Adrenal gland (tissue), 5 donors: ENCODE results near the gene S100A2.

ENCODE experiments used
- CTCF ChIP-seq, 6 experiments: fragments of 450-650 bp in 4 of 6; fragments of 200-600 bp in 2 of 6; sonication (generic) in 1 of 6; IDR thresholded peaks; 1 replicate in 5 of 6; 2 replicates in 1 of 6; pipeline versions ENCODE4 v1.5.1 to v1.8.0; 2016 to 2021; ENCODE audit warnings: antibody characterized with exemption in 6 of 6, mild to moderate bottlenecking in 2 of 6, moderate library complexity in 1 of 6
- POLR2A ChIP-seq, 2 donors: fragments of 450-650 bp; IDR thresholded peaks; one replicate each; pipeline ENCODE4 v1.6.1; 2017; ENCODE audit warnings: antibody characterized with exemption in 2 of 2, mild to moderate bottlenecking in 2 of 2, moderate library complexity in 1 of 2
- donor health status: DM: no; HTN: no; CAD: no.

GRCh38 chr1:153566414-153567371, 1.0 kb upstream of the S100A2 start:
- no peak for TF ChIP-seq CTCF (IDR thresholded peaks at IDR 0.05)
- TF ChIP-seq POLR2A (IDR thresholded peaks at IDR 0.05): peak; percentile 21 to 83
